GM18520 (cell line): Measurements from ENCODE around the gene ADGRD2.
"Not testable (repeated sequence)": the region's sequence is repeated elsewhere in the genome, so short reads cannot be mapped to it uniquely, and the experiment has no call there.

Source experiments
- ATAC-seq: cut with Tn5 transposase; IDR thresholded peaks from one replicate; pipeline ENCODE4 v1.9.1; 2021; ENCODE audit not compliant: unreplicated experiment

The ADGRD2 gene

DNA sequence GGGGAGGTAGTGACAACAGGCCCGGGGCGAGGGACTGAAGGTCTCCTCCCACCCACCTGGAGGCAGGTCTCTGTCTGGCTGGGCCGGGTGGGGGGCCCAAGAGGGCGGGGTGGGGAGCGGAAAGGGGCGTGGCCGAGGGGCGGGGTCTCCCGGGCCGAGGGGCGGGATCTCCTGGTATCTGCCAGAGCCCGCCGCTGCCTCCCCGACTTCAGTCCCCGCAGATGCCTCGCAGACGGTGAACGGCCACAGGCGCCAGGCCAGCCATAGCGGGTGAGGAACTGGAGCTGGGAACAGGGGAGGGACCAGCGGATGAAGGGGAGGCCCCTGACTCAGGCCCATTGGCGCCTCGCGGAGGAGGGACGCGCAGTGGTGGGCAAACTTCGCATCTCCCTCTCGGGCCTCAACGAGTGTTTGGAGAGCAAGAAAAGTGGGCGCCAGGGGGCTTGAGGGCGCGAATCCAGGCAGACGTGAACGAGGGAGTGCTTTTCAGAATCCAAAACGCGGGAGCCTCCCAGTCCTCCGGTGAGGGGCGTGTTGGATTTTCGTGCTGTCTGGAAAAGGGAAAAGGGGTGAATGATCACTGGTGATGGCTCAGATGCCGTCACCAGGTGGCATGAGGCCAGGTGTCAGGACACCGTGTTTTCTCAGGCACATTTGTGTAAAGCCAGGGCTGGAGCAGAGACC lies at the start of gene ADGRD2:
Gene ADGRD2 (plus strand): TSS at position 211 of the 684 bp plus-strand sequence. CDS start 1,216 bp downstream, outside the sequence.
- no peak for ATAC-seq

DNA sequence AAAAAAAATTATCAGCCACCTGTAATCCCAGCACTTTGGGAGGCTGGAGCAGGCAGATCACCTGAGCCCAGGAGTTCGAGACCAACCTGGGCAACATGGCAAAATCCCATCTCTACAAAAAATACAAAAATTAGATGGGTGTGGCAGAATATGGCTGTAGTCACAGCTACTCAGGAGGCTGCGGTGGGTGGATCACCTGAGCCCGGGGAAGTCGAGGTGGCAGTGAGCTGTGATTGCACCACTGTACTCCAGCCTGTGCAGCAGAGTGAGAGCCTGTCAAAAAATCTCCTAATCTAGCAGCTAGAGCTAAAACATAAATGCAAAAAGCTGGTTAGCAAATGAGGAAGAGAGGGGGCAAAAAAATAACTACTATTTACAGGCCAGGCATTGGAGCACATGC lies 47.0 kb upstream of the ADGRD2 start:
- no peak for ATAC-seq

- ATAC-seq: no peak
Observed at GRCh38 chr9:124409410-124409809, 40.8 kb upstream of the ADGRD2 start.

GRCh38 chr9:124410321-124410913 lies 39.8 kb upstream of the ADGRD2 start:
- no peak for ATAC-seq

DNA sequence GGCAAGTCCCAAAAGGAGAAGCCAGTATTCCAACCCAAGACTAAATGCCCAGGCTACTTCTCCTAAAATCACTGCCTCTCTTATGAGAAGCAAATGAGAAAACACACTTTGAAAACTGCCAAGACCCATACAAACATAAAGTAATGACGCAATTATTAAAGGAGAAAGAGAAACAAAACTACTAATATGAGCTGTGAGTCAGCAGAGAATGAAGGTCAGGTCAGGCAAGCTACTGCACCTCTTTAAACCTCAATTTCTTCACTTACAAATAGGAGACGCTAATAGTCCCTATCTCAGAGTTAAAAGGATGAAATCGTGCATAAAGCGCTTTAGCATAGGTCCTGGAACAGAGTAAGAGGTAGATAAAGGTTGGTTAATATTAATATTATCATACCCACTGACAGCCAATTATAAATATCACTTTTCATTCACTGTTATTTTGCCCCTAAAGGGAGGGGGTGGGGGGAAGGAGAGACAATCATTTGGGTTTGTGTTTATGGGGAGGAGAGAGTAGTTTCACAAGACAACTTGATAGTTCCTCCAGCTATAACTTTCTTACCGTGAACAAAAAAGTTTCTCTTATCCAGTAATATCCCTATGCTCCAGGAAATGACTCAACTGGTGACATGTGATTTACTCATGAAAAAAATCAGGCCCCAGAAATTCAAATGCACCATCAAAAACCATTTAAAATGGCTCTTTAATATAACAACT lies 38.6 kb upstream of the ADGRD2 start:
- no peak for ATAC-seq

- ATAC-seq: no peak
Observed at GRCh38 chr9:124412228-124412575, 38.0 kb upstream of the ADGRD2 start.

DNA sequence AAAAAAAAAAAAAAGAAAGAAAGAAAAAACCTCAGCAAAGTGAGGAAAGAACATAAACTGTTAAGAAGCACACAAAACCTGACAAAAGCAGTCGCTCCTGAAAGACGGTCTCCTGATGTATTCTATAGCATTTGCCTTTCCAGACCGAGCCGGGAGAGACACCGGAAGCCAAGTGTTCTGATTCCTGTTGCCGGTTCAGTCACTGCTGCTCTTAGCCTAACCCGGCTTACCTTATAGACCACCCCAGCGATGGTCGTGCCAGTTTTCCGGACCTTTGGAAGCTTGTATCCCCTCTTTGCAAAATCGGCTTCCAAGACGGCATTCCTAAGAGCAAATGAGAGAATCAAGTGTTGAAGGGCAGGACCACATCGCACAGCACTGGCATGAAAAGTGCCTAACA lies 35.6 kb upstream of the ADGRD2 start:
- no peak for ATAC-seq

- peak; percentile 81 for ATAC-seq
Observed at GRCh38 chr9:124415102-124415851, 35.0 kb upstream of the ADGRD2 start, which contains the start of gene PSMB7. Gene PSMB7, minus strand, starts transcription at chr9:124415442. Its CDS starts 17 bp downstream, at chr9:124415425.

- ATAC-seq: no peak
Observed at GRCh38 chr9:124415852-124416484, 34.3 kb upstream of the ADGRD2 start.

DNA sequence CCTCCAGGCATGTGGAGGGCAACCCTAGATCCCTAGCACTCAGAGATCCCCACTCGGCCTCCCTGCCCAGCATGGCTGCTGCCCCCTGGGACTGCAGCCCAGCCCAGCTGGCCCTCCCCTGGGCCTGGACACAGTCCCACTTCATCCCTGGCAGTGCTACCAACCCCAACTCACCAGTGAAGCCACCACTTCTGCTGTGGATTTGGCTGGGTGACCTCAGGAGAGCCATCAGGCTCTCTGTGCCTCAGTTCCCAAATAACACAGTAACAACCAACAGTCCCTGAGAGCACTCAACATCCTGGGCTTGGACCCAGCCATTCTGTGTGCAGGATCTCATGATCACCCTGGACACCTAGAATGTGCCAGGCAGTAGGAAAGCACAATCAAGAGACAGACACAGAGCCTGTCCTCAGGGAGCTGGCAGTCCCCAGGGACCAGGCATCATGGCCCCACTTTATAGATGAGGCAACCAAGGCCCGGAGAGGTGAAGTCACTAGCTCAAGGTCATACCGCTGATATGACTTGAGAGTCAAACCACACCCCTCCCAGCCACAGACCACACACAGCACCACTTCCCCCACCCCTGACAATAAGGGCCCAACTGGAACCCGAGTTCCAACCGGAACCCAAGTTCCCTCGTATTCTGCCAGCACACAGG lies 30.3 kb upstream of the ADGRD2 start:
- ATAC-seq: no peak

GRCh38 chr9:124420991-124421543 lies 29.2 kb upstream of the ADGRD2 start:
- ATAC-seq: no peak

GRCh38 chr9:124423155-124423554 lies 27.1 kb upstream of the ADGRD2 start:
- no peak for ATAC-seq

GRCh38 chr9:124423591-124423990 lies 26.7 kb upstream of the ADGRD2 start:
- ATAC-seq: no peak

DNA sequence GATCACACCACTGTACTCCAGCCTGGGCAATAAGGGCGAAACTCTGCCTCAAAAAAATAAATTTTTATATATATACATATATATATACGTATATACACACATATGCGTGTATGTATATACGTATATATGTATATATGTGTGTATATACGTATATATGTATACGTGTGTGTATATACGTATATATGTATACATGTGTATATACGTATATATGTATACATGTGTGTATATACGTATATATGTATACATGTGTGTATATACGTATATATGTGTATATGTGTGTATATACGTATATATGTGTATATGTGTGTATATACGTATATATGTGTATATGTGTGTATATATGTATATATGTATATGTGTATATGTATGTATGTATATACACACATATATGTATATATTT lies 24.5 kb upstream of the ADGRD2 start:
- ATAC-seq: not testable (repeated sequence)

DNA sequence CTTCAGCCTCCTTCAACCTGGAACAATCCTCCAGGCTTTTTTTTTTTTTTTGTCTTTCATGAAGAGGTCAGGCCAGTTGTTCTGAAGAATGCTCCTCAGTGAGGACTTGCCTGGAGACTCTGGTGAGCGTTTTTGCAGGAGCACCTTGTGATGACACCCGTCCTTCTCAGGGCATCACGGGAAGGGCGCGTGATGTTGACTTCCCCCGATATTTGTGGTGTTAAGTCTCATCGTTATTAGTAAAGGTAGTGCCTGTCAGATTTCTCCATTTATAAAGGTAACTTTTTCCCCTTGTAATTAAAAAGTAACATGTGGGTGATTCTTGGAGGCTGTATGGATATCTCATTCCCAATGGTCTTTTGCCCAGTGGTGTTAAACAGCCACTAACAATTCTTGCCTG lies 23.9 kb upstream of the ADGRD2 start:
- no peak for ATAC-seq

DNA sequence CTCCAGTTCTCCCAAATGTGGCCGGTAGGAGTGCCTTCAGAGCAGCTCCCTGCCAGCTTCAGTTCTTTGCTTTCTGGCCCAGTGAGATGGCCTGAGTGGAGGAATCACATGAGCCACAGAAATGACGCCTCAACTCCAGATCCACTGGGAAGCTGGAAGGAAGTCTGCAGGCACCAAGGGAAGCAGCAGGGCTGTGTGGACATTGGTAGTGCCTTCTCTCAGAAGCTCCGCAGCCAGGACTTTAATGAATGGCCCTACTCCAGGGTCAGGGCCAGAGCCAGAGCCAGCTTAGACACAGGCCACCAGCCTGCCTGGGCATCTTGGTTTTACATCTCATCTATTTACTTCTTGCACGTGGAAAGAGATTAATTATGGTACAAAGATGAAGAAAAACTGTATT lies 23.0 kb upstream of the ADGRD2 start:
- ATAC-seq: no peak

DNA sequence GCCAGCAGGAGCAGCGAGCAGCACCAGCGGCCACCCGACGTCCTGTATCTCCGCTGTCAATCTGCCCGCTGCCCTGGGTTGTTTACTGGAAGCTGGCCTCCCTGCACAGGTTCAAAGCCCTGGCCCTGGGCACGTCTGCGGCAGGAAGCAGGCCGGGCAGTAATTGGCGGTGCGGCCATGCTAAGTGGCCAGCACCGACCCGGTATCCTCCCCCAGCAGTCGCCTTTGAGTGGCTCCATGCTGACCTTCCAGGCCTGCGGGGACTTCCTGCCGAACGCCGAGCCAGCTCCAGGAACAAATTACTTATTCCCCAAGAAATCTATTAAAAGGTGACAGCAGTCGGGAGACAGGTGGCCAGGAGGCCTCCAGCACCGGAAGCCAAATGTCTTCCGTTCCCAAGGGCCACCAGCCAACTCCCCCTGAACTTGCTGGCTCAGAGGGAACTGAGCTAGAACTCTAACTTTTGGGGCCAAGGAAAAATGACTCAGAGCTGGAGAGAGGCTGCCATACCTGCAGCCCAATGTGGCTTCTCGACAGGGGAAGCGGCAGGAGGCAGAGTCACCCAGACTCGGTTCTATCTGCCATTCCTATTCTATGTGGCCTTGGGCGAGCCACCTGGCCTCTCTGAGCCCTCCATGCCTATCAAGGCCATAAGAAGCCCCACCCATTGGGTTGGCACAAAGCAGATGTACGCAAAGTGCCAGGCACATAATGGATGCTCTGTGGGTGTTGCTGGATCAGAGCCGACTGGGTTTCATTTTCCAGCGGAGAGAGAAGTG lies 21.3 kb upstream of the ADGRD2 start:
- ATAC-seq: no peak

DNA sequence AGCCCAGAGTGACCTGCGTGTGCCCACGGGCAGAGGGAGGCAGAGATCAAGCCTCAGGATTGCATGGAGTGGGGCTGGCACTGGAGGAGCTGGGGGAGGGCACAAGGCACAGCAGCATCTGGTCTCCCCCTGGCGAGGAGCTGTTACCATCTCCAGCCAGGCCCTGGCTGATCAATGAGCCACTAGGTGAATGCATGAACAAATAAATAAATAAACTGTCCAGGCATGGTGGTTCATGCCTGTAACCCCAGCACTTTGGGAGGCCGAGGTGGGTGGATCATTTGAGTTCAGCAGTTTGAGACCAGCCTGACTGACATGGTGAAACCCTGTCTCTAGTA lies 20.8 kb upstream of the ADGRD2 start:
- ATAC-seq: no peak

DNA sequence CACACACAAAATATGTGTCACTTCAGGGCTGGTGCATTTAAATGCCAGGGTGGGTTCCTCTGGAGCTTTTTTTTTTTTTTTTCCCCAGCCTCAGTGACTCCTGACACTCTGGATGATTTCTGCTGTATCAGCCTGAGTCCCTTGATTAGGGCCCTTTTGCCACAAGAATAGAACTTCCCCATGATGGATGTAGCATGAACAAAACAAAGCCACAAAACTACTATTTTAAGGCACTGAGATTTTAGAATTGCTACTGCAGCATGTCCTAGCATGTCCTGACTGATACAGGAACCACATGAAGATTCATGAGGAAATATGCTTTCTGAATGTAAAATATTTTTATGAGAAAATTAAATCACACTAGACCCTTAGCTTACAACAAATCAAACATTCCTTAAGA lies 13.9 kb upstream of the ADGRD2 start:
- ATAC-seq: no peak

GRCh38 chr9:124437086-124437485 lies 13.2 kb upstream of the ADGRD2 start:
- no peak for ATAC-seq
